H1 (cell line): ENCODE results near the gene PAWR. TPM values are rescaled to one million over a fixed set of nuclear protein-coding genes. Genes with fewer than 3 reads are reported as not detected.

Experiments used
- CBX8 ChIP-seq: fragments of 300-800, 300-1000 bp; sonication (generic); IDR thresholded peaks from 2 replicates; pipeline ENCODE4 v1.7.1; 2016; ENCODE audit warnings: low read depth, low read length, borderline replicate concordance
- CEBPB ChIP-seq: IDR thresholded peaks from 2 replicates; pipeline ENCODE4 v1.6.1; 2012; ENCODE audit warnings: low read depth, low read length
- TAF1 ChIP-seq: IDR thresholded peaks from 2 replicates; pipeline ENCODE4 v1.6.1; 2011; ENCODE audit warnings: mild to moderate bottlenecking, low read depth, low read length
- polyA plus RNA-seq, 7 experiments: library from polyadenylated mRNA; depleted of rRNA in 3 of 7; stranded (reverse) in 5 of 7; unstranded in 2 of 7; fragments of >200 nt in 5 of 7; fragments of 200-250 nt in 2 of 7; gene quantifications; 1 replicate in 5 of 7; 2 replicates in 1 of 7; 4 replicates in 1 of 7; pipeline versions ENCODE4 v1.2.1 to v1.2.3, GENCODE V29; 2011 to 2013; ENCODE audit warnings: missing spikeins in 2 of 7, mixed read lengths in 2 of 7
- total RNA-seq: library from RNA; stranded (reverse); fragmentation: NEBNext Ultra II Directional; extraction: Animal tissue kit (Norgen Biotek cat#: 25700); gene quantifications from 2 replicates; pipeline ENCODE4 v1.2.1, GENCODE V29; 2021

PAWR gene
- total and polyA plus RNA-seq, 2 of the 8 experiments (the other 6 are each of a cell fraction or from before 2014, with no cell fraction given), result 28.3 to 327 TPM

DNA sequence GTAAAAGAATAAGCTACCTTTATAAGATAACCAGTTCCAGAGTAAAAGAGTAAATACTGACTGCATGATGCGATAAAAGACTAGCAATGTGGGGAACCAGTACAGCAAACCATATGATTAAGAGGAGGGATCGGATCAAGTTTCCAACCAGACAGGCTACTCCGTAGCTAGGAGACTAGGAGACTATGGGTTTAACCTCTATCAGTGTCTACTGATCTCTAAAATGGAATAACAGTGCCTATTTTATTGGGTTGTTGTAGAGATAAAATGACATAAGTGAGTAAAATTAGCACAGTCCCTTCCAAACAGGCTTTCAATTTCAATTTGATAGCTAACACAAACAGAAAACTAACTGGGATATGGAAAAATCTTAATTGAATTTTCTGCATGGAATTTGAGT is 76.0 kb downstream of the PAWR start (continued):
- TF ChIP-seq TAF1 (no peak), CBX8 (no peak), CEBPB (no peak)
- TF ChIP-seq, all 59 proteins: peak for 0
